Adipose tissue (tissue), 3 donors: ENCODE data around the gene CLPTM1. TPM values are rescaled to one million over a fixed set of nuclear protein-coding genes. Genes with fewer than 3 reads are reported as not detected.

Source experiments
- H3K27ac ChIP-seq: one replicate; pipeline ENCODE4 v1.5.1; 2013; ENCODE audit warnings: low read depth, low read length
- WGBS, 3 donors: extraction: QIAGEN DNeasy Blood & Tissue Kit; methylation state at CpG; one replicate each; pipeline ENCODE4 v1.1.7; 2013; 5-methylcytosine and 5-hydroxymethylcytosine counted together
- polyA plus RNA-seq, 3 donors: library from polyadenylated mRNA; stranded (reverse); fragments of 200-250 nt; gene quantifications; one replicate each; pipeline ENCODE4 v1.2.3, GENCODE V29; 2013
- donor health status: healthy with polysubstance abuse.
- donor health status: Bipolar disorder and iron deficiency.
- donor health status: healthy.

Gene CLPTM1
- polyA plus RNA-seq, 3 donors: 55.8 to 151 (median 75.7) TPM

GRCh38 chr19:44930088-44930487, 25.1 kb upstream of the CLPTM1 start:
- 52 to 91% (median 91%) methylated on average over 7 of the region's 7 CpGs for WGBS, 3 donors
- H3K27ac ChIP-seq: no peak overlapping the region

DNA sequence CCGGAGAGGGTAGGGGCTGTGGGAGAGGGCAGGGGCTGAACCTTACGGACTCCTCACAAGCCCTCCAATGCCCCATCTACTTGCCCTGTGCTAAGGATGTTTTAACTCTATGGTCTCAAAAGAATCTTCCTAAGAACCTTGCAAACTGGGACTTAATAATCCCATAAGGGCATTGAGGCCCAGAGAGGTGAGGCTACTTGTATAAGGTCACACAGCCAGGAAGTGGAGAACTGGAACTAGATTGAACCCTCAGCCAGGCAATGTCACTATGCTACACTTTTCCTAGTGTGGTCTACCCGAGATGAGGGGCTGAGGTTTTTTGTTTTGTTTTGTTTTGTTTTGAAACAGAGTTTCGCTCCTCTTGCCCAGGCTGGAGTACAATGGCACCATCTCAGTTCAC, 23.6 kb upstream of the CLPTM1 start:
- no peak overlapping the region for H3K27ac ChIP-seq
- WGBS, 3 donors: 90 to 94% (median 94%) methylated on average over 4 of the region's 4 CpGs

DNA sequence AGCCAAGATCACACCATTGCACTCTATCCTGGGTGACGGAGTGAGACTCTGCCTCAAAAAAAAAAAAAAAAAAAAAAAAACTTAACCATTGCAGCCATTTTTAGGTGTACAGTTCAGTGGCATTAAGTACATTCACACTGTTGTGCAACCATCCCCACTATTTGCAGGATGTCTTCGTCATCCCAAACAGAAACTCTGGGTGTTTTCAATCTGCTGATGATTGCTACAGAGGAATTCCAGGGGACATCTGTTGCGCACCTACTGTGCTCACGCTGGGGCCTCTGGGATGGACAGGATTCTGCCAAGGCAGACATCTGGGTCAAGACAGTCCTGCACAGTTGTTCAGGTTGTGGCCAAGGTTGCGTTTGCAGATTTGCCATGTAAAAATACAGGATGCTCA, 15.5 kb upstream of the CLPTM1 start:
- no peak overlapping the region for H3K27ac ChIP-seq
- WGBS, 3 donors: 58 to 94% (median 70%) methylated on average over 4 to 5 of the region's 5 CpGs

DNA sequence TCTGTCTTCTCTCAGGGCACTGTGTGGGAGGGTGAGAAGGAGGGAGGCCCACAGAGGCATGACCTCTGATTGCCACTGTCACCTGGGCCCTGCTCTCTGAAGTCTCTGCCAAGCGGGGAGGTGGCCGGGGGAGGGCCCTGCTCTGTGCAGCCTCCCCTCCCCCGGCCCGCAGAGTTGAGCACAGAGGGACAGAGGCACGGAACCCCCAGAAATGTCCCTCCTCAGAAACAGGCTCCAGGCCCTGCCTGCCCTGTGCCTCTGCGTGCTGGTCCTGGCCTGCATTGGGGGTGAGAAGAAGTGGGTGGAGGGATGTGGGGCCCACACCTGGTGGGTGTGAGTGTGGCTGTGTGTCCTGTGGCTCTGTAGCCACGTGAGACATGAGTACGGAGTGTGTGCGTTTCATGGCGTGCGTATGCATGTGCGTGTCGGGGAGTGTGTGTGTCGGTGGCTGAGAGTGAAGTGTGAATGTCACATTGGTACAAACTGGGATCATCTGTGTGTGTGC, 13.1 kb upstream of the CLPTM1 start, which contains the start of gene APOC4:
APOC4 (plus strand) TSS at position 171 of the 505 bp plus-strand sequence; CDS start at position 212, 41 bp downstream.
- no peak within 1 kb of the TSS for H3K27ac ChIP-seq
- WGBS, 3 donors: 86 to 91% (median 89%) methylated on average over 14 of the region's 14 CpGs

- no peak overlapping the region for H3K27ac ChIP-seq
- 31 to 68% (median 40%) methylated on average over 10 of the region's 10 CpGs for WGBS, 3 donors
Measured at GRCh38 chr19:44943801-44944249, 11.4 kb upstream of the CLPTM1 start.

DNA sequence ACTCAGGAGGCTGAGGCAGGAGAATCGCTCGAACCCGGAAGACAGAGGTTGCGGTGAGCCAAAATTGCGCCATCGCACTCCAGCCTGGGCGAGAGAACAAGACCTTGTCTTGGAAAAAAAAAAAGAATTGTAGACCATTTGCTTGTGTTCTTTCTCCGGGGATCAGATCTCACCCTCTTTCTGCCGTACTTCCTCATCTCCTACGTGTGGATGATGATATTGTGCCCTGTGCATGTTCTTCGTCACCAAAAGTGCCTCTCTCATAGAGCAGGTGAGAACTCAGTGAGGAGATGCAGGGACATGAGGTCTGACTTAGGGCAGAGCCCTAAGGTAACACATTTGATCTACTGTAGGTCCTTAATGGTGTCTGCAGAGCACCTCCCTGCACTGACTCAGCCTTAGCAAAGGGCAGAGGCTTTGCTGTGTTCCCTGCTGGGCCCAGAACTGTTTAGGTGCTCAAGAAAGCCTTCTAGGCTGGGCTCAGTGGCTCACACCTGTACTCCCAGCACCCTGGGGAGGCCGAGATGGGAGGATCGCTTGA, 8.1 kb upstream of the CLPTM1 start:
- H3K27ac ChIP-seq: no peak overlapping the region
- WGBS, 3 donors: 73 to 93% (median 82%) methylated on average over 13 of the region's 13 CpGs

DNA sequence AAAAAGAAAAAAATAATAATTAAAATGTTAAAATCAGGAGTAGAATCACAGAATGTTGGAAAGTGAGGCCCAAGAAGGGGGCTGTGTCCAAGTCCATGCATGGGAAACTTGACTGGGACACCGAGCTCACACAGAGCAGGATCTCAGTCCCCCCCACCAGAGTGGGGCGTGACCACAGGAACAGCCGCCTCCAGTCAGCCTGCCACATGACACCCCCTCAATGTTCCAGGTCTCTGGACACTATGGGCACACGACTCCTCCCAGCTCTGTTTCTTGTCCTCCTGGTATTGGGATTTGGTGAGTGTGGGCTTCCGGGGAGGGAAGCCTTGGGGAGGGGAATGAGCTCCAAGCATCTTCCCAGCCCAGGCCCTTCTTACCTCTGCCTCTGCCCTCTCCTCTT, 6.9 kb upstream of the CLPTM1 start:
- 78 to 88% (median 83%) methylated on average over 5 of the region's 5 CpGs for WGBS, 3 donors
- H3K27ac ChIP-seq: no peak overlapping the region

DNA sequence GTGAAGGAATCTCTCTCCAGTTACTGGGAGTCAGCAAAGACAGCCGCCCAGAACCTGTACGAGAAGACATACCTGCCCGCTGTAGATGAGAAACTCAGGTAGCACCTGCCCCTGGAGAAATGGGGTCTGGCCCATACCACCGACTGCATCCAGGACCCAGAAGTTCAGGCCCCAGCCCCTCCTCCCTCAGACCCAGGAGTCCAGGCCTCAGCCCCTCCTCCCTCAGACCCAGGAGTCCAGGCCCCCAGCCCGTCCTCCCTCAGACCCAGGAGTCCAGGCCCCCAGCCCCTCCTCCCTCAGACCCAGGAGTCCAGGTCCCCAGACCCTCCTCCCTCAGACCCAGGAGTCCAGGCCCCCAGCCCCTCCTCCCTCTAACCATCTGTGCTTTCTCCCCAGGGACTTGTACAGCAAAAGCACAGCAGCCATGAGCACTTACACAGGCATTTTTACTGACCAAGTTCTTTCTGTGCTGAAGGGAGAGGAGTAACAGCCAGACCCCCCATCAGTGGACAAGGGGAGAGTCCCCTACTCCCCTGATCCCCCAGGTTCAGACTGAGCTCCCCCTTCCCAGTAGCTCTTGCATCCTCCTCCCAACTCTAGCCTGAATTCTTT, 6.3 kb upstream of the CLPTM1 start:
- no peak overlapping the region for H3K27ac ChIP-seq
- whole genome bisulfite sequencing, 3 donors: 86 to 92% (median 90%) methylated on average over 4 to 5 of the region's 5 CpGs

GRCh38 chr19:44949550-44949949, 5.6 kb upstream of the CLPTM1 start:
- no peak overlapping the region for H3K27ac ChIP-seq
- 69 to 88% (median 87%) methylated on average over 9 of the region's 9 CpGs for WGBS, 3 donors

DNA sequence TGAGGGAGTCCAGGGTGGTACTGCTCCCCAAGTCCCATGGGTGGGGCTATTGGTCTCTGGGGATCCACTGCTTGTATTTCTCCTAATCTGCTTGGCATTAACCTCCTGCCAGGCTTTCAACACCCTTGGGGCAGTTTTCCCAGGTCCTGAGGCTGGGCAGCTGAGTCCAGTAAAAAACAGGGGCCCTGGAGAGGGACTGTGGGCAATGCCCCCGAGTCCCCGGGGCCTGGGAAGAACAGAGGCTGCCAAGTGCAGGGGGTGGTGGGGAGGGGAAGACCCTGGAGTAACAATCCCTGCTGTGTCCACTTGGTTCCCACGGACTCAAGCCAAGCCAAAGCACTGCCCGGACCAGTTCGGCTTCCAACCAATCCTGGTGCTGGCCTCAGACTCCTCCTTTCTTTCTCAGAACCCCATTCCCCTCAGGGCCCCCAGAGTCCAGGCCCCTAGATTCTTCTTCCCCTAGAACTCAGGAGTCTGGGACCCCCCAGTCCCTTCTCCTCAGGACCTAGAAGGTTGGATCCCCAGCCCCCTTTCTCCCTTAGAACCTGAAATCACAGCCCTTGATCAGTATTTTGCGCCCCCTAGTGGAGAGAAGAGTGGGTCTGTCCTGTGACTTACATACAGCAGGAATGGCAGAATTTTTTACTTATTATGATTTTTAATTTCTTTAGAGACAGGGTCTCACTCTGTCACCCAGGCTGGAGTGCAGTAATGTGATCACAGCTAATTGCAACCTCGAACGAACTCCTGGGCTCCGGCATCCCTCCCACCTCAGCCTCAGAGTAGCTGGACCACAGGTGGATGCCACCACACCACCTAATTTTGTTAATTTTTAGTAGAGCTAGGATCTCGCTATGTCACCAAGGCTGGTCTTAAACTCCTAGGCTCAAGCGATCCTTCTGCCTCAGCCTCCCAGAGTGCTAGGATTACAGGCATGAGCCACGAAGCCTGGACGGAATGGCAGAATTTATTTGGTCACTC, 3.7 kb upstream of the CLPTM1 start:
- WGBS, 3 donors: 31 to 61% (median 52%) methylated on average over 13 of the region's 13 CpGs
- H3K27ac ChIP-seq: no peak overlapping the region

DNA sequence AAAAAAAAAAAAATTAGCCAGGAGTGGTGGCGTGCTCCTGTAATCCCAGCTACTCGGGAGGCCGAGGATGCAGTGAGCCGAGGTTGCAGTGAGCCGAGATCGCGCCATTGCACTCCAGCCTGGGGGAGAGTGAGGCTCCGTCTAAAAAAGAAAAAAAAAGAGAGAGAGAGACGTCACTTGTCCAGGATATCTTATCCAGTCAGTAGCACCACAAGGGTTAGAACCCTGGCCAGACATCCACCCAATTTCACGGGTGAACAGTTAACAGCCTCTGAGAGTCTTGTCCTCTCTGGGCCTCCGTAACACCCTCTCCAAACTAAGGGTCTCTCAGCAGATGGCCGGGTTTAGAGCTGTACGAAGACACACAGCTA, 917 bp upstream of the CLPTM1 start:
- WGBS, 3 donors: 19 to 36% (median 28%) methylated on average over 13 of the region's 13 CpGs

GRCh38 chr19:44955505-44956439, 592 bp downstream of the CLPTM1 start:
- H3K27ac ChIP-seq: no peak overlapping the region
- WGBS, 3 donors: 2 to 4% (median 3%) methylated on average over 39 to 40 of the region's 40 CpGs

More for the DNA sequence above, 917 bp upstream of the CLPTM1 start:
- H3K27ac ChIP-seq: no peak overlapping the region

- no peak overlapping the region for H3K27ac ChIP-seq
- WGBS, 3 donors: 61 to 80% (median 78%) methylated on average over 7 of the region's 7 CpGs
Measured at GRCh38 chr19:44957526-44957925, 2.3 kb downstream of the CLPTM1 start.

DNA sequence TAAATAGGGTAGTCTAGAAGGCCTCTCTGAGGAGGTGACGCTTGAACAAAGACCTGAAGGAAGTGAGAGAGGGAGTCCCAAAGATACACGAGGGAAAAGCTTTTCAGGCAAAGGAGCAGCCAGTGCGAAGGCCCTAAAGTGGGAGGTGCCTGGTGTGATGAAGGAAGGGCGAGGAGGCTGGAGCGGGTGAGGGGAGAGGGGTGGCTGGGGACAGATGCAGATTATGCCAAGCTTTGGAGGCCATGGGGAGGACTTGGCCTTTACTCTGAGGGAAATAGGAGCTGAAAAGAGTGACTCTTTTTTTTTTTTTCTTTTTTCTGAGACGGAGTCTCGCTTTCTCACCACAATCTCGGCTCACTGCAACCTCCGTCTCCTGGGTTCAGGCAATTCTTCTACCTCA, 2.9 kb downstream of the CLPTM1 start:
- H3K27ac ChIP-seq: no peak overlapping the region
- 75 to 80% (median 79%) methylated on average over 8 to 9 of the region's 9 CpGs for WGBS, 3 donors

DNA sequence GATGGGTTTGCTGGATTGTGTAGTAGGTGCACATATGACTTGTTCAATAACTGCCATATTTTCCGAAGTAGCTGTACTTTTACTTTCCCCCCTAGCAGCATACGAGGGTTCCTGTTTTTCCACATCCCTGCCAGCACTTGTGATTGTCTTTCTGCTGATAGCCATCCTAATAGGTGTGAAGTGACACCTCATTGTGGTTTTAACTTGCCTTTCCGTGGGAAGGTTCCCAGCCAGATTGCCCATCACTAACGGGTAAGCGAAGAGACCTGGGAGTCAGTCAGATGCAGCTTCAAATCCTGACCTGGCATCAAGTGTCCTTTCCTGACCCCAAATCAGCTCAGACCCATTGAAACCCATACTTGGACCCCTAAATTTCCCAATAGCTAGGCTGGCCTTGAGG, 4.5 kb downstream of the CLPTM1 start:
- WGBS, 3 donors: 73 to 78% (median 76%) methylated on average over 5 of the region's 5 CpGs
- no peak overlapping the region for H3K27ac ChIP-seq

GRCh38 chr19:44960906-44961728, 5.9 kb downstream of the CLPTM1 start:
- 76 to 84% (median 80%) methylated on average over 8 of the region's 8 CpGs for WGBS, 3 donors

GRCh38 chr19:44961821-44962220, 6.6 kb downstream of the CLPTM1 start:
- H3K27ac ChIP-seq: no peak overlapping the region
- 89 to 93% (median 90%) methylated on average over 8 of the region's 8 CpGs for WGBS, 3 donors

More at GRCh38 chr19:44960906-44961728, 5.9 kb downstream of the CLPTM1 start:
- H3K27ac ChIP-seq: no peak overlapping the region
